ENCODE results near the gene SEMA3C. TPM values are rescaled to one million over a fixed set of nuclear protein-coding genes. Genes with fewer than 3 reads are reported as not detected.

SEMA3C gene
- total RNA-seq, 1 donor from 2014 or later, result 68.6 TPM

DNA sequence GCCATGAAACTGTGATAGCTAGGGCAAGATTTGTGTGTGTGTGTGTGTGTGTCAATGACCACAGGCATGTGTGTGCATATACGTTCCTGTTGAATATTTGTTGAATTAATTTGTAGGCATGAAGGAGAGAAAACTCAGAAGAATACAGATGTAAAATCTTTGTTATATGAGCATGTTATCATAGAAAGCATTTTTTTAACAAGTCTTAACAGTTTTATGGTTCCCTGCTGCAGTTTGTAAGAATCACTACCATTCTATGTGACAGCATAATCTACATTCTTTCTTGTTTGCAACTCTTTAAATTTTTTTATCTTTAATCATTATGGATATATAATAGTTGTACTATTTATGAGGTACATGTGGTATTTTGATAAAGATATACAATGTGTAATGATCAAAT lies 150.1 kb downstream of the SEMA3C start:
- no peak overlapping the region for H3K4me3 ChIP-seq (ENCODE audit: low read depth, low read length)
- TF ChIP-seq, protein P1, sequence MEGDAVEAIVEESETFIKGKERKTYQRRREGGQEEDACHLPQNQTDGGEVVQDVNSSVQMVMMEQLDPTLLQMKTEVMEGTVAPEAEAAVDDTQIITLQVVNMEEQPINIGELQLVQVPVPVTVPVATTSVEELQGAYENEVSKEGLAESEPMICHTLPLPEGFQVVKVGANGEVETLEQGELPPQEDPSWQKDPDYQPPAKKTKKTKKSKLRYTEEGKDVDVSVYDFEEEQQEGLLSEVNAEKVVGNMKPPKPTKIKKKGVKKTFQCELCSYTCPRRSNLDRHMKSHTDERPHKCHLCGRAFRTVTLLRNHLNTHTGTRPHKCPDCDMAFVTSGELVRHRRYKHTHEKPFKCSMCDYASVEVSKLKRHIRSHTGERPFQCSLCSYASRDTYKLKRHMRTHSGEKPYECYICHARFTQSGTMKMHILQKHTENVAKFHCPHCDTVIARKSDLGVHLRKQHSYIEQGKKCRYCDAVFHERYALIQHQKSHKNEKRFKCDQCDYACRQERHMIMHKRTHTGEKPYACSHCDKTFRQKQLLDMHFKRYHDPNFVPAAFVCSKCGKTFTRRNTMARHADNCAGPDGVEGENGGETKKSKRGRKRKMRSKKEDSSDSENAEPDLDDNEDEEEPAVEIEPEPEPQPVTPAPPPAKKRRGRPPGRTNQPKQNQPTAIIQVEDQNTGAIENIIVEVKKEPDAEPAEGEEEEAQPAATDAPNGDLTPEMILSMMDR (conservative IDR thresholded peaks at IDR 0.05; ENCODE audit: low read depth, low read length), result no peak
- DNase-seq (ENCODE audit: low read depth), result no peak

- no peak for DNase-seq (ENCODE audit: low read depth)
- no peak overlapping the region for H3K4me3 ChIP-seq (ENCODE audit: low read depth, low read length)
- TF ChIP-seq, protein P1 (conservative IDR thresholded peaks at IDR 0.05; ENCODE audit: low read depth, low read length), result no peak
Measured at GRCh38 chr7:80767654-80768053, 151.2 kb downstream of the SEMA3C start.

- no peak for DNase-seq (ENCODE audit: low read depth)
- TF ChIP-seq, protein P1 (conservative IDR thresholded peaks at IDR 0.05; ENCODE audit: low read depth, low read length), result no peak
- H3K4me3 ChIP-seq (ENCODE audit: low read depth, low read length), result no peak overlapping the region
Measured at GRCh38 chr7:80766724-80767123, 152.1 kb downstream of the SEMA3C start.

- DNase-seq (ENCODE audit: low read depth), result no peak
- no peak overlapping the region for H3K4me3 ChIP-seq (ENCODE audit: low read depth, low read length)
- TF ChIP-seq, protein P1 (conservative IDR thresholded peaks at IDR 0.05; ENCODE audit: low read depth, low read length), result no peak
Measured at GRCh38 chr7:80764132-80764531, 154.7 kb downstream of the SEMA3C start.

DNA sequence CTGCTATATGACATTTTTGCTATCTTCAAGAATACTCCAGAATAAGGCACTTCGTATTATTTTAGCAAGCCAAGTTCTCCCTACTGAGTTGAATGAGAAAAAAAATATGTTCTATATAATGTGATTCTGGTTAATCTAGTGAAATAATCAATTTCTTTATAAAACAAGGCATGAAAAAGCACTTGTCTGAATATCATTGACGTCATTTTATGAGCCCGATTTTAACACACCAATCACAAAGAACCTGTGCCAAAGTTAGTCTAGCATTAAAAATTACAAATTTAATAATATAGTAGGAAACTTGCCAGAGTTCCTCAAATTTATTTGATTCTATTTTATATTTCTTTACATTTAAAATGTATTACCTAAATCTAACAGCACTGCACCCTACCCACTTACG lies 155.1 kb downstream of the SEMA3C start:
- no peak for DNase-seq (ENCODE audit: low read depth)
- no peak overlapping the region for H3K4me3 ChIP-seq (ENCODE audit: low read depth, low read length)
- TF ChIP-seq, protein P1 (conservative IDR thresholded peaks at IDR 0.05; ENCODE audit: low read depth, low read length), result no peak

DNA sequence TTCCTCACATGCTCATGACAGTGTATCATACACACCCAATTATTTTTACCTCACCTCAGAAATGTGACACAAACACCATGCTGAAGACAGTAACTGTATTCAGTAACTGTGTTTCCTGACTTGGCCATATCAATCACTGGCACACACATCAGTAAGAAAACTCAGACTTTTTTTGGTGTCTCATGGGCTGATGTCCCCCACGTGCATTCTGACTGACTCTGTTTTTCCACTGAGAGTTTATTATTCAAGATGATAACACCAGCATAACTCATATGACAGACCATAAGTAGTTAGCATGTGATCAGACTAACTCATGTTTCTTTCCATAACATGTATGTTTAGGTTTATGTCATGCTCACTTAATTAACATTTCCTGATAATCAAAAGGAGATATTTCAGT lies 155.6 kb downstream of the SEMA3C start:
- DNase-seq (ENCODE audit: low read depth), result no peak
- TF ChIP-seq, protein P1 (conservative IDR thresholded peaks at IDR 0.05; ENCODE audit: low read depth, low read length), result no peak
- no peak overlapping the region for H3K4me3 ChIP-seq (ENCODE audit: low read depth, low read length)

DNA sequence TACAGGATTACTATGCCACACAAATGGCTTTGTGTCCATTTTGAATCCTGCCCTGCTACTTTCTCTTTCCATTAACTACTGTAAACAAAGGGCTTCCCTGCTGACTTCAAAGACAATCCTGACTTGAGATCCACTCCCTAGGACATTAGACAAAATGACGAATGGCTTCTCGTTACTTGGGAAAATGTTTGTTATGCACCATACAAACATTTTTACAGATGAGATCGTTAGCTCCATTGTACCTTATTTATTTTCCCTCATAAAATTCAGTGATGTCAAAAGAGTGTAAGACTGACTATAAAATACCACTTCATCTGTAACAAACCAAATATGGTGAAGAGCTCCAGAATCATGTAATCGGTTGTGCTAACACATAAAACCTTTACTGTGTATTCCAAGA lies 158.6 kb downstream of the SEMA3C start:
- H3K4me3 ChIP-seq (ENCODE audit: low read depth, low read length), result no peak overlapping the region
- no peak for DNase-seq (ENCODE audit: low read depth)
- TF ChIP-seq, protein P1 (conservative IDR thresholded peaks at IDR 0.05; ENCODE audit: low read depth, low read length), result no peak

All from epithelial cell of proximal tubule (primary cell).